IPS DF 4.7 (cell line): ENCODE measurements around the gene F3.
"Not testable (repeated sequence)": the region's sequence is repeated elsewhere in the genome, so short reads cannot be mapped to it uniquely, and the experiment has no call there.

Experiments
- DNase-seq: peaks from one replicate; pipeline ENCODE4 v3.0.0-alpha.2; 2013; ENCODE audit warnings: low spot score; ENCODE audit errors: extremely low read depth

Gene F3

GRCh38 chr1:94541246-94542087 is at the start of gene F3:
F3 (minus strand) TSS chr1:94541759; CDS start chr1:94541636, 123 bp downstream.
- DNase-seq, result no peak

GRCh38 chr1:94590203-94591137 is 48.9 kb upstream of the F3 start:
- DNase-seq, result no peak

GRCh38 chr1:94589728-94590127 is 48.2 kb upstream of the F3 start:
- DNase-seq, result no peak

- no peak for DNase-seq
Observed at GRCh38 chr1:94582565-94582964, 41.0 kb upstream of the F3 start.

GRCh38 chr1:94580367-94581115 is 39.0 kb upstream of the F3 start:
- no peak for DNase-seq

GRCh38 chr1:94579876-94580294 is 38.3 kb upstream of the F3 start:
- no peak for DNase-seq

- no peak for DNase-seq
Observed at GRCh38 chr1:94578856-94579255, 37.3 kb upstream of the F3 start.

GRCh38 chr1:94573917-94574316 is 32.4 kb upstream of the F3 start:
- DNase-seq, result not testable (repeated sequence)

- DNase-seq, result no peak
Observed at GRCh38 chr1:94572780-94573179, 31.2 kb upstream of the F3 start.

- DNase-seq, result not testable (repeated sequence)
Observed at GRCh38 chr1:94570965-94571364, 29.4 kb upstream of the F3 start.

GRCh38 chr1:94568806-94569205 is 27.2 kb upstream of the F3 start:
- not testable (repeated sequence) for DNase-seq

- not testable (repeated sequence) for DNase-seq
Observed at GRCh38 chr1:94567975-94568607, 26.5 kb upstream of the F3 start.

GRCh38 chr1:94566436-94566835 is 24.9 kb upstream of the F3 start:
- DNase-seq, result not testable (repeated sequence)

GRCh38 chr1:94565901-94566300 is 24.3 kb upstream of the F3 start:
- DNase-seq, result no peak

- DNase-seq, result no peak
Observed at GRCh38 chr1:94562519-94563260, 21.1 kb upstream of the F3 start.

- DNase-seq, result no peak
Observed at GRCh38 chr1:94560333-94560732, 18.8 kb upstream of the F3 start.

GRCh38 chr1:94559921-94560320 is 18.4 kb upstream of the F3 start:
- DNase-seq, result no peak

- no peak for DNase-seq
Observed at GRCh38 chr1:94555091-94555490, 13.5 kb upstream of the F3 start.

GRCh38 chr1:94554580-94554979 is 13.0 kb upstream of the F3 start:
- DNase-seq, result no peak

- no peak for DNase-seq
Observed at GRCh38 chr1:94553931-94554330, 12.4 kb upstream of the F3 start.
